GM21390 (cell line): ENCODE results near the gene MARK1.
"Not testable (repeated sequence)": the region's sequence is repeated elsewhere in the genome, so short reads cannot be mapped to it uniquely, and the experiment has no call there.

Source experiments
- ATAC-seq: cut with Tn5 transposase; IDR thresholded peaks from one replicate; pipeline ENCODE4 v1.9.1; 2021; ENCODE audit not compliant: unreplicated experiment

MARK1 gene

GRCh38 chr1:220605651-220606050 is 77.7 kb downstream of the MARK1 start:
- not testable (repeated sequence) for ATAC-seq

GRCh38 chr1:220611100-220611499 is 83.2 kb downstream of the MARK1 start:
- ATAC-seq: not testable (repeated sequence)

- no peak for ATAC-seq
These were observed 88.9 kb downstream of the MARK1 start for GRCh38 chr1:220616836-220617235.

GRCh38 chr1:220628431-220628830 is 100.5 kb downstream of the MARK1 start:
- no peak for ATAC-seq

GRCh38 chr1:220631238-220631815 is 103.4 kb downstream of the MARK1 start:
- ATAC-seq: no peak

- no peak for ATAC-seq
These were observed 109.8 kb downstream of the MARK1 start for GRCh38 chr1:220637759-220638158.

- ATAC-seq: no peak
These were observed 114.3 kb downstream of the MARK1 start for GRCh38 chr1:220642285-220642684.

GRCh38 chr1:220652995-220653394 is 125.1 kb downstream of the MARK1 start:
- ATAC-seq: no peak

GRCh38 chr1:220655509-220655908 is 127.6 kb downstream of the MARK1 start:
- peak; percentile 98 for ATAC-seq

GRCh38 chr1:220655961-220656740 is 128.2 kb downstream of the MARK1 start:
- ATAC-seq: peak; percentile 18

GRCh38 chr1:220666349-220666748 is 138.4 kb downstream of the MARK1 start:
- ATAC-seq: no peak

GRCh38 chr1:220669005-220669404 is 141.1 kb downstream of the MARK1 start:
- no peak for ATAC-seq

- ATAC-seq: no peak
These were observed 142.4 kb downstream of the MARK1 start for GRCh38 chr1:220670365-220670764.

- no peak for ATAC-seq
These were observed 146.0 kb downstream of the MARK1 start for GRCh38 chr1:220673921-220674320.

- ATAC-seq: no peak
These were observed 149.3 kb downstream of the MARK1 start for GRCh38 chr1:220677251-220677650.

- ATAC-seq: peak; percentile 92
These were observed 152.2 kb downstream of the MARK1 start for GRCh38 chr1:220680085-220680687.

GRCh38 chr1:220681220-220681880 is 153.4 kb downstream of the MARK1 start:
- ATAC-seq: no peak

GRCh38 chr1:220682901-220683576 is 155.1 kb downstream of the MARK1 start:
- no peak for ATAC-seq

GRCh38 chr1:220683716-220684115 is 155.8 kb downstream of the MARK1 start:
- ATAC-seq: not testable (repeated sequence)

GRCh38 chr1:220684890-220685289 is 157.0 kb downstream of the MARK1 start:
- no peak for ATAC-seq

GRCh38 chr1:220685879-220686278 is 157.9 kb downstream of the MARK1 start:
- ATAC-seq: no peak
